GM12892 (cell line): ENCODE results near the gene DEFB121. TPM values are rescaled to one million over a fixed set of nuclear protein-coding genes. Genes with fewer than 3 reads are reported as not detected.
"Not testable (repeated sequence)": the region's sequence is repeated elsewhere in the genome, so short reads cannot be mapped to it uniquely, and the experiment has no call there.

Experiments used
- DNase-seq: peaks from one replicate; pipeline ENCODE4 v3.0.0; 2011; ENCODE audit not compliant: insufficient read length
- FAIRE-seq: peaks from 2 replicates; lab custom pipeline; 2011; peaks lifted over from hg19 to GRCh38; lab: Jason Lieb, UNC
- POLR2A ChIP-seq: IDR thresholded peaks from 2 replicates; pipeline ENCODE4 v1.6.1; 2011; ENCODE audit warnings: low read depth, low read length, control low read depth
- POLR2AphosphoS5 ChIP-seq: IDR thresholded peaks from 2 replicates; pipeline ENCODE4 v1.6.1; 2011; ENCODE audit warnings: low read depth, low read length, control low read depth
- TAF1 ChIP-seq: IDR thresholded peaks from 2 replicates; pipeline ENCODE4 v1.6.1; 2011; ENCODE audit warnings: low read depth, mild to moderate bottlenecking, control low read depth, low read length, borderline replicate concordance
- polyA plus RNA-seq: library from polyadenylated mRNA; unstranded; fragments of >200 nt; gene quantifications from one replicate; pipeline ENCODE4 v1.2.1, GENCODE V29; 2012; ENCODE audit warnings: missing spikeins, inconsistent platforms; ENCODE audit not compliant: missing spikeins

DEFB121 gene
- not detected for polyA plus RNA-seq

- no peak for TF ChIP-seq TAF1
- TF ChIP-seq POLR2AphosphoS5, result no peak
- no peak for TF ChIP-seq POLR2A
- FAIRE-seq, result no peak
- no peak for DNase-seq
These were observed at the start of gene DEFB121 for GRCh38 chr20:31406115-31406514. Gene DEFB121 (minus strand): TSS chr20:31406215. CDS start chr20:31406152, 63 bp downstream.

DNA sequence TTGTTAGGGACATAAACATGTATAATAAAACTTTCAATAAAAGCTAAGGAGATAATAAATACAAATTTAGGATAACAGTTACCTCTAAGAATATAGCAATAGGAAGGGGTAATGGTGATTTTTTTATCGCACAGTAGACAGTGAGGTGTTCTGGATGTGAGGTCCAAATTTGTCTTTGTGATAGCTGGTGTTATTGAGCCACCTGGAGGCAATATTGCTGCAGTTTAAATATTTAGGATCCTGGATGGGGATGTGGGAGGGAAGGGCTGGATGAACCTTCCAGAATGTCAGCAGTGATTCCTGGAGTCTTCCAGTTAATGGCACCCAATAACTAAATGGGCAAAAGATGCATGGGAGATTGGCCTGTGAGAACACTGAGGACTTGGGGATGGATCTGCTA is 48.3 kb upstream of the DEFB121 start:
- TF ChIP-seq TAF1 (no peak), POLR2AphosphoS5 (no peak), POLR2A (no peak)

GRCh38 chr20:31452575-31452974 is 46.6 kb upstream of the DEFB121 start:
- DNase-seq, result no peak
- TF ChIP-seq POLR2A (no peak), TAF1 (no peak), POLR2AphosphoS5 (no peak)
- no peak for FAIRE-seq

More for the DNA sequence above, 48.3 kb upstream of the DEFB121 start:
- DNase-seq (no peak), FAIRE-seq (no peak)

DNA sequence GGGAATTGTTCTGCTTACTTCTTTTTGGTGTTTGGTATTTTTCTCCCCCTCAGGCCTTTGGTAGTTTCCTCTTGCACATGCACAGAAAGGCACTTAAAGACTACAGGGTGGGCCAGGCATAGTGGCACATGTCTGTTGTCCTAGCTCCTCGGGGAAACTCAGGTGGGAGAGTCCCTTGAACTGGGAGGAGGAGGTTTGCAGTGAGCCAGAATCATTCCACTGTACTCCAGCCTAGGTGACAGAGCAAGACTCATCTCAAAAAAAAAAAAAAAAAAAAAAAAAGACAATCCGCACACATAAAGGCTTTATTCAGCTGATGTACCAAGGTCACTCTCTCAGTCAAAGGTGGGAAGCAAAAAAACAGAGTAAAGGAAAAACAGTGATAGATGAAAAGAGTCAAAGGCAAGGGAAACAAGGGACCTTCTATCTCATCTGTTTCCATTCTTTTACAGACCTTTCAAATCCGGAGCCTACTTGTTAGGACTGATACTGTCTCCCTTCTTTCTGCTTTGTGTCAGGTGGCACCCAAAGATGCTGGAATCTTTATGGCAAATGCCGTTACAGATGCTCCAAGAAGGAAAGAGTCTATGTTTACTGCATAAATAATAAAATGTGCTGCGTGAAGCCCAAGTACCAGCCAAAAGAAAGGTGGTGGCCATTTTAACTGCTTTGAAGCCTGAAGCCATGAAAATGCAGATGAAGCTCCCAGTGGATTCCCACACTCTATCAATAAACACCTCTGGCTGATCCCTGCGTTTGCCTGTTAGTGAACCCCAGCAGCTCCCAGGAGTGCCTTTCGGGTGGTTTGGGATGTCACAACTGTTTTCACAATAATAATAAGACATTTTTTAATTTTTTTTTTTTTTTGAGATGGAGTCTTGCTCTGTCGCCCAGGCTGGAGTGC is 43.7 kb upstream of the DEFB121 start:
- no peak for FAIRE-seq
- DNase-seq, result no peak
- TF ChIP-seq POLR2AphosphoS5, result no peak
- no peak for TF ChIP-seq POLR2A
- no peak for TF ChIP-seq TAF1

GRCh38 chr20:31446084-31446819 is 40.2 kb upstream of the DEFB121 start:
- no peak for DNase-seq
- no peak for FAIRE-seq
- TF ChIP-seq TAF1, result no peak
- TF ChIP-seq POLR2A, result no peak

- TF ChIP-seq POLR2AphosphoS5 (no peak), TAF1 (no peak)
- DNase-seq (no peak), FAIRE-seq (no peak)
These were observed 34.1 kb upstream of the DEFB121 start, which contains the start of gene DEFB123 for GRCh38 chr20:31440012-31440659. Gene DEFB123 (plus strand): TSS chr20:31440632. CDS start chr20:31440699, 67 bp downstream.

DNA sequence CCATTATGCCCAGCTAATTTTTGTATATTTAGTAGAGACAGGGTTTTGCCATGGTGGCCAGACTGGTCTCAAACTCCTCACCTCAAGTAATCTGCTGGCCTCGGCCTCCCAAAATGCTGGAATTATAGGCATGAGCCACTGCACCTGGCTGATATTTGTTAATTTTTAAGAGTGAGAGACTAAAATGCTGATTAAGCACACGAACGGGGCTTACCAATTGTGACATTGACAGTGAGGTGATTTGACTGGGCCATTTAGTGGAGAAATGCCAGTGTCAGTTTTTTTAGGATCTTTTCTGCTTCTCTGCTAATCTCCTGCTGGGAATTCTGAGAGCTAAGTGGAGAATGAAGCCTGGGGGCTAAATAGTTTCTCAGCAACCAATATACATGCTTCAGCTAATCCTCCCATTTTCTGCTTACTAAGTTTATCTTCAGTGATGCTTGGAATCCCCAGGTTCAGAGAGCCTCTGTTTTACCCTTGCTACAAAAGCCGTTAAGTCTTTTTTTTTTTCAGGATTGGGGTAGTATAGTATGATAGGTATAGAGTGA is 24.6 kb upstream of the DEFB121 start:
- DNase-seq, result no peak
- TF ChIP-seq POLR2A (no peak), TAF1 (no peak), POLR2AphosphoS5 (no peak)
- FAIRE-seq, result no peak

DNA sequence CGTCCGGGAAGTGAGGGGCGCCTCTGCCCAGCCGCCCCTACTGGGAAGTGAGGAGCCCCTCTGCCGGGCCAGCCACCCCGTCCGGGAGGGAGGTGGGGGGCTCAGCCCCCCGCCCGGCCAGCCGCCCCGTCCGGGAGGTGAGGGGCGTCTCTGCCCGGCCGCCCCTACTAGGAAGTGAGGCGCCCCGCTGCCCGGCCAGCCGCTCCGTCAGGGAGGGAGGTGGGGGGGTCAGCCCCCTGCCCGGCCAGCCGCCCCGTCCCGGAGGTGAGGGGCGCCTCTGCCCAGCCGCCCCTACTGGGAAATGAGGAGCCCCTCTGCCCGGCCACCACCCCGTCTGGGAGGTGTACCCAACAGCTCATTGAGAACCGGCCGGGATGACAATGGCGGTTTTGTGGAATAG is 21.6 kb upstream of the DEFB121 start:
- DNase-seq, FAIRE-seq: not testable (repeated sequence)

DNA sequence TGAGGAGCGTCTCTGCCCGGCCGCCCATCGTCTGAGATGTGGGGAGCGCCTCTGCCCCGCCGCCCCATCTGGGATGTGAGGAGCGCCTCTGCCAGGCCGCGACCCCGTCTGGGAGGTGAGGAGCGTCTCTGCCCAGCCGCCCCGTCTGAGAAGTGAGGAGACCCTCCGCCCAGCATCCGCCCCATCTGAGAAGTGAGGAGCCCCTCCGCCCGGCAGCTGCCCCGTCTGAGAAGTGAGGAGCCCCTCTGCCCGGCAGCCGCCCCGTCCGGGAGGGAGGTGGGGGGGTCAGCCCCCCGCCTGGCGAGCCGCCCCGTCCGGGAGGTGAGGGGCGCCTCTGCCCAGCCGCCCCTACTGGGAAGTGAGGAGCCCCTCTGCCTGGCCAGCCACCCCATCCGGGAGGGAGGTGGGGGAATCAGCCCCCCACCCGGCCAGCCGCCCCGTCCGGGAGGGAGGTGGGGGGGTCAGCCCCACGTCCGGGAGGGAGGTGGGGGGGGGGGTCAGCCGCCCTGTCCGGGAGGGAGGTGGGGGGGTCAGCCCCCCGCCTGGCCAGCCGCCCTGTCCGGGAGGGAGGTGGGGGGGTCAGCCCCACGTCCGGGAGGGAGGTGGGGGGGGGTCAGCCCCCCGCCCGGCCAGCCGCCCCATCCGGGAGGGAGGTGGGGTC is 21.0 kb upstream of the DEFB121 start:
- not testable (repeated sequence) for DNase-seq, FAIRE-seq

GRCh38 chr20:31425797-31426196 is 19.8 kb upstream of the DEFB121 start:
- no peak for TF ChIP-seq TAF1
- no peak for TF ChIP-seq POLR2AphosphoS5
- FAIRE-seq (no peak), DNase-seq (no peak)

GRCh38 chr20:31418307-31418706 is 12.3 kb upstream of the DEFB121 start:
- TF ChIP-seq TAF1, result no peak
- no peak for TF ChIP-seq POLR2AphosphoS5
- TF ChIP-seq POLR2A, result no peak
- no peak for FAIRE-seq
- no peak for DNase-seq
